Panc1 (cell line): ENCODE results near the gene UNC13C. TPM values are rescaled to one million over a fixed set of nuclear protein-coding genes. Genes with fewer than 3 reads are reported as not detected.

Experiments used
- ATAC-seq: fragments of 200-7000 bp; cut with Tn5 transposase; 2 replicates; pipeline ENCODE4 v1.9.1; 2020; ENCODE audit warnings: mild to moderate bottlenecking, moderate library complexity
- BruUV-seq: library from RNA; stranded (reverse); fragments of 400-500 nt; replicated peaks from 2 replicates; lab custom pipeline; 2021; lab: Mats Ljungman, UMichigan
- CTCF ChIA-PET: fragments of 300-600 bp; sonication (Branson Sonifier 250); formaldehyde crosslinking; loops from one replicate; lab custom pipeline; 2022; ENCODE audit warnings: antibody characterized with exemption; lab: Charles Lee
- POLR2A ChIA-PET: fragments of 300-600 bp; sonication (Branson Sonifier 250); formaldehyde crosslinking; loops from one replicate; lab custom pipeline; 2022; ENCODE audit warnings: antibody characterized with exemption; lab: Charles Lee
- DNase-seq: peaks from one replicate; pipeline ENCODE4 v3.0.0-alpha.2; 2010; ENCODE audit warnings: low read depth, low spot score
- H3K27ac ChIP-seq: 2 replicates; pipeline ENCODE4 v1.5.1; 2011; ENCODE audit warnings: mild to moderate bottlenecking, low read length, inconsistent platforms
- H3K27me3 ChIP-seq: fragments of 200-500 bp; sonication (Bioruptor generic); 2 replicates; pipeline ENCODE4 v1.6.0; 2014; ENCODE audit warnings: low read length, inconsistent platforms; ENCODE audit not compliant: control insufficient read depth, insufficient read depth
- H3K36me3 ChIP-seq: fragments of 200-500 bp; sonication (Bioruptor generic); 2 replicates; pipeline ENCODE4 v1.5.1; 2014; ENCODE audit warnings: inconsistent platforms, mild to moderate bottlenecking, low read length, moderate library complexity; ENCODE audit not compliant: control insufficient read depth, insufficient read depth
- H3K4me1 ChIP-seq: 2 replicates; pipeline ENCODE4 v1.5.1; 2011; ENCODE audit warnings: inconsistent platforms, mild to moderate bottlenecking, low read length, moderate library complexity; ENCODE audit not compliant: control insufficient read depth, insufficient read depth
- H3K4me3 ChIP-seq, 2 experiments: 2 replicates each; pipeline ENCODE4 v1.5.1; 2011 to 2012; ENCODE audit warnings: low read depth in 2 of 2, low read length in 2 of 2, mild to moderate bottlenecking in 2 of 2, inconsistent platforms in 1 of 2, moderate library complexity in 1 of 2
- H3K9me3 ChIP-seq: fragments of 200-500 bp; sonication (Bioruptor generic); 2 replicates; pipeline ENCODE4 v1.5.1; 2014; ENCODE audit warnings: low read depth, mild to moderate bottlenecking, inconsistent platforms, low read length, moderate library complexity; ENCODE audit not compliant: control insufficient read depth, insufficient read depth
- CTCF ChIP-seq: fragments of 450-650 bp; IDR thresholded peaks from 2 replicates; pipeline ENCODE4 v1.5.1; 2017; ENCODE audit warnings: mild to moderate bottlenecking
- POLR2AphosphoS5 ChIP-seq: IDR thresholded peaks from 2 replicates; pipeline ENCODE4 v1.6.1; 2012; ENCODE audit warnings: mild to moderate bottlenecking, low read depth, low read length, moderate library complexity
- SIN3A ChIP-seq: IDR thresholded peaks from 2 replicates; pipeline ENCODE4 v1.6.1; 2012; ENCODE audit warnings: low read depth, mild to moderate bottlenecking, low read length, moderate library complexity, borderline replicate concordance; ENCODE audit not compliant: insufficient read depth
- TCF7L2 ChIP-seq: IDR thresholded peaks from 2 replicates; pipeline ENCODE4 v1.6.1; 2011; ENCODE audit warnings: mild to moderate bottlenecking, low read depth, low read length, inconsistent platforms
- in situ Hi-C: cut with HindIII; loops from 2 replicates; pipeline ENCODE4 v1.10.0; 2016; ENCODE audit warnings: low sequenced_read_pairs, low pct_unique_long_range_greater_than_20kb
- intact Hi-C: fragments of 100-400 bp; cut with micrococcal nuclease; formaldehyde crosslinking; loops from one replicate; pipeline ENCODE4 v1.10.0; 2022; ENCODE audit not compliant: unreplicated experiment
- total RNA-seq: library from RNA; stranded (reverse); gene quantifications from one replicate; pipeline ENCODE4 v1.2.1, GENCODE V29; 2021; ENCODE audit not compliant: unreplicated experiment
- TF ChIP-seq, protein P1 (sequence below), 2 experiments: IDR thresholded peaks; 2 replicates each; pipeline ENCODE4 v1.6.1; 2011 to 2012; ENCODE audit warnings: low read depth in 2 of 2, control low read depth in 1 of 2, low read length in 1 of 2, mild to moderate bottlenecking in 1 of 2, moderate library complexity in 1 of 2; ENCODE audit not compliant: insufficient read depth in 1 of 2

The UNC13C gene
- total RNA-seq, 1 experiment from 2014 or later, result not detected

DNA sequence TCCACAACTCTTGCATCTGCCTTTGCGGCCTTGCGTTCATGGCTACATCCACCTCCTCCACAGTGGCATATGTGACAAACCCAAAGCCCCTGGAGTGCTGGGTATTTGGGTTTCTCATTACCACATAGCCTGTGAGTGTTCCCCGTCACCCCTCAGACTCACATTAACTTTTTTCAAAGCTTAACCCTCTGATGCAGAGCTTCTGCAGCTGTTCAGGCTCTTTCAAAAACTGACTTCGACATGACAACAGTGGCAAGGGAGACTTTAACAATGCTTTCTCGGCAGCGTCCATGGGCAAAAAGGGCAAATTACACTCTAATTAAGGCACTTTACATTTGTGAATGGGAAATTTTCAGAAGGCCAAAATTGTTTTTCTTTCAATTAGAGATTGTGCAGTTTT is 343.2 kb downstream of the UNC13C start:
- Histone ChIP-seq H3K4me3 (no peak overlapping the region), H3K27me3 (no peaks in the 10 kb centered on the region), H3K9me3 (no peaks in the 10 kb centered on the region), H3K36me3 (no peaks in the 10 kb centered on the region), H3K4me1 (no peaks in the 10 kb centered on the region), H3K27ac (no peak overlapping the region)
- in situ Hi-C loops (no loop called here), intact Hi-C loops (no loop called here)
- CTCF ChIA-PET, result no interaction called here
- POLR2A ChIA-PET, result no interaction called here
- TF ChIP-seq, protein P1, sequence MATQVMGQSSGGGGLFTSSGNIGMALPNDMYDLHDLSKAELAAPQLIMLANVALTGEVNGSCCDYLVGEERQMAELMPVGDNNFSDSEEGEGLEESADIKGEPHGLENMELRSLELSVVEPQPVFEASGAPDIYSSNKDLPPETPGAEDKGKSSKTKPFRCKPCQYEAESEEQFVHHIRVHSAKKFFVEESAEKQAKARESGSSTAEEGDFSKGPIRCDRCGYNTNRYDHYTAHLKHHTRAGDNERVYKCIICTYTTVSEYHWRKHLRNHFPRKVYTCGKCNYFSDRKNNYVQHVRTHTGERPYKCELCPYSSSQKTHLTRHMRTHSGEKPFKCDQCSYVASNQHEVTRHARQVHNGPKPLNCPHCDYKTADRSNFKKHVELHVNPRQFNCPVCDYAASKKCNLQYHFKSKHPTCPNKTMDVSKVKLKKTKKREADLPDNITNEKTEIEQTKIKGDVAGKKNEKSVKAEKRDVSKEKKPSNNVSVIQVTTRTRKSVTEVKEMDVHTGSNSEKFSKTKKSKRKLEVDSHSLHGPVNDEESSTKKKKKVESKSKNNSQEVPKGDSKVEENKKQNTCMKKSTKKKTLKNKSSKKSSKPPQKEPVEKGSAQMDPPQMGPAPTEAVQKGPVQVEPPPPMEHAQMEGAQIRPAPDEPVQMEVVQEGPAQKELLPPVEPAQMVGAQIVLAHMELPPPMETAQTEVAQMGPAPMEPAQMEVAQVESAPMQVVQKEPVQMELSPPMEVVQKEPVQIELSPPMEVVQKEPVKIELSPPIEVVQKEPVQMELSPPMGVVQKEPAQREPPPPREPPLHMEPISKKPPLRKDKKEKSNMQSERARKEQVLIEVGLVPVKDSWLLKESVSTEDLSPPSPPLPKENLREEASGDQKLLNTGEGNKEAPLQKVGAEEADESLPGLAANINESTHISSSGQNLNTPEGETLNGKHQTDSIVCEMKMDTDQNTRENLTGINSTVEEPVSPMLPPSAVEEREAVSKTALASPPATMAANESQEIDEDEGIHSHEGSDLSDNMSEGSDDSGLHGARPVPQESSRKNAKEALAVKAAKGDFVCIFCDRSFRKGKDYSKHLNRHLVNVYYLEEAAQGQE (IDR thresholded peaks at IDR 0.05; ENCODE audit: insufficient read depth in 1 of 2, low read depth in 2 of 2, low read length in 1 of 2), result no peak
- no peak for TF ChIP-seq SIN3A
- TF ChIP-seq POLR2AphosphoS5, result no peak
- TF ChIP-seq CTCF, result no peak
- TF ChIP-seq TCF7L2, result no peak
- DNase-seq, result no peak
- no TSS peak for BruUV-seq
- no peak for ATAC-seq

DNA sequence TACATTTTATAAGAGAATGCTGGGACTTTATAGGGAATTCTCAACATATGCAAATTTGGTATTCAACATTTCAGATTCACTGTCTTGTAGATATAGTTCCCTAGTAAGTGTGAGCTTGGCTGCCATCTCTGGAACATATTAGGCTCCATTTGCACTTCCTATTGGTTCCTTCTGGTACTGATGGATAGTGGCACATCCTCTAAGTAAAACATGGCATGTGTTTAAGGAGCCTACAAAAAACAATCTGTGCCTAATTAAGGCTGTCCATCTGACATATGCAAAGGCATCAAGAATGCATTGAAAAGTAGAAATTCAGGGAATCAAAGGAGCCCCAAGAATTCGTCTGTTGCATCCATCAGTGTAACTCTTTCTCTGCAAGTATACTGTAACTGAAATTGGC is 344.1 kb downstream of the UNC13C start:
- no peaks in the 10 kb centered on the region for H3K9me3 ChIP-seq
- no peaks in the 10 kb centered on the region for H3K27me3 ChIP-seq
- no peaks in the 10 kb centered on the region for H3K4me1 ChIP-seq
- no peak overlapping the region for H3K4me3 ChIP-seq
- in situ Hi-C loops, result no loop called here
- no peaks in the 10 kb centered on the region for H3K36me3 ChIP-seq
- ChIA-PET CTCF (no interaction called here), POLR2A (no interaction called here)
- DNase-seq (no peak), ATAC-seq (no peak)
- no TSS peak for BruUV-seq
- H3K27ac ChIP-seq, result no peak overlapping the region
- TF ChIP-seq CTCF (no peak), SIN3A (no peak), TCF7L2 (no peak), POLR2AphosphoS5 (no peak)
- TF ChIP-seq, protein P1 (IDR thresholded peaks at IDR 0.05; ENCODE audit: insufficient read depth in 1 of 2, low read depth in 2 of 2, low read length in 1 of 2), result no peak
- intact Hi-C loops, result no loop called here
